ENCODE measurements around the gene WDR7.

WDR7 gene

DNA sequence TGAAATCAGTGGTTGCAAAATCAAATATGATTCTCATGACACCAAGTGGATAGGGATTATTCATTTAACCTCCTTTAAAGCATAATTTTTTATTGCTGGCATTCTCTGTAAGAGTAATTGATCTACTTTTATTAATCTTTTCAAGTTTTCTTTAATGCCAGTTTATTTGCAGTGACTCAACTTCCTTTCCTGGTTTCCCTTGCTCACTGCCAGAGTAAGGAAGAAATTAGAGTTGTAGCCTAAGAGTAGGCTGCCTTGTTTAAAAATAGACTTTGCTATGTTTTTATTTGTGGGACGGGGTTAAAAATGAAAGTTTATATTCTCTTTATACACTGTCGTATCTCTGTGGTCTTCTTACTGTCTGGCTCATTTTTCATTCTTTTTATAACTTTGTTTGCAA lies 148.6 kb downstream of the WDR7 start:
- no peak overlapping the region for H3K27ac ChIP-seq
- TF ChIP-seq, protein P1, sequence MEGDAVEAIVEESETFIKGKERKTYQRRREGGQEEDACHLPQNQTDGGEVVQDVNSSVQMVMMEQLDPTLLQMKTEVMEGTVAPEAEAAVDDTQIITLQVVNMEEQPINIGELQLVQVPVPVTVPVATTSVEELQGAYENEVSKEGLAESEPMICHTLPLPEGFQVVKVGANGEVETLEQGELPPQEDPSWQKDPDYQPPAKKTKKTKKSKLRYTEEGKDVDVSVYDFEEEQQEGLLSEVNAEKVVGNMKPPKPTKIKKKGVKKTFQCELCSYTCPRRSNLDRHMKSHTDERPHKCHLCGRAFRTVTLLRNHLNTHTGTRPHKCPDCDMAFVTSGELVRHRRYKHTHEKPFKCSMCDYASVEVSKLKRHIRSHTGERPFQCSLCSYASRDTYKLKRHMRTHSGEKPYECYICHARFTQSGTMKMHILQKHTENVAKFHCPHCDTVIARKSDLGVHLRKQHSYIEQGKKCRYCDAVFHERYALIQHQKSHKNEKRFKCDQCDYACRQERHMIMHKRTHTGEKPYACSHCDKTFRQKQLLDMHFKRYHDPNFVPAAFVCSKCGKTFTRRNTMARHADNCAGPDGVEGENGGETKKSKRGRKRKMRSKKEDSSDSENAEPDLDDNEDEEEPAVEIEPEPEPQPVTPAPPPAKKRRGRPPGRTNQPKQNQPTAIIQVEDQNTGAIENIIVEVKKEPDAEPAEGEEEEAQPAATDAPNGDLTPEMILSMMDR (conservative IDR thresholded peaks at IDR 0.05), result no peak

DNA sequence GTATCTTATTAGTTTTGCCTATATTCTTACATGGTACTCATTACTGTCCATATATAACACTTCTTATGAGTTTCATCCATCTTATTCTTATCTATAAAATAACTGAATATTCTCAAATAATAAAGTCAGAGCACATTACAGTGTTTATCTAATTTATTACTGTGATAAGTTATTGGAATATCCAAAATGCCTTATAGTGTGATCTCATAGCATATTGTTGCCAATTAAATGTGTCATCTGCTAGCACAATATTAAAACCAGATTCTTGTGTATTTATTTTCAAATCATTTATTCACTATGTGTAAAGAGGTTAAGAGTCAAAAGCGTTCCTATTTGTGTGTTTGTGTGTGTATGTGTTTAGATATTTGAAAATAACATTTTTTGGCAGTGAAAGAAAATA lies 151.9 kb downstream of the WDR7 start:
- TF ChIP-seq, protein P1 (conservative IDR thresholded peaks at IDR 0.05), result no peak

DNA sequence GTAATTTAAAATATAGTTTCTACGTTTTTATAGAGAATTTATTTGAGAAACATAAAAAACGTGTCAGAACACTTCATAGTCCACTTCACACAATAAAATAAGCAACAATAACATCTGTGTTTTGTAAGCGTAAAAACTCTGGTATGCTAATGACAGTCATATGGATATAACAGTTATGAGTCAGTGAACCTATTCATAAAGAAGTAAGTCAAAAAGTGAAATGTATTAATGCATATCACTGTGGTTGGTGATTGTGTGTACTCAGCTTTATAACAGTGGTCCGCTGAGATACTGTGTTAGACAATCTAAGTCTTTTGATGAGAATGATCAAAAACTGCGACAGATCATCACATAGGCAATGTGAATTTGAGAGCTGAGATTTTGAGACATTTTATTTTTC lies 153.2 kb downstream of the WDR7 start:
- no peak overlapping the region for H3K27ac ChIP-seq
- TF ChIP-seq, protein P1 (conservative IDR thresholded peaks at IDR 0.05), result no peak

More for the DNA sequence above, 151.9 kb downstream of the WDR7 start:
- no peak overlapping the region for H3K27ac ChIP-seq

DNA sequence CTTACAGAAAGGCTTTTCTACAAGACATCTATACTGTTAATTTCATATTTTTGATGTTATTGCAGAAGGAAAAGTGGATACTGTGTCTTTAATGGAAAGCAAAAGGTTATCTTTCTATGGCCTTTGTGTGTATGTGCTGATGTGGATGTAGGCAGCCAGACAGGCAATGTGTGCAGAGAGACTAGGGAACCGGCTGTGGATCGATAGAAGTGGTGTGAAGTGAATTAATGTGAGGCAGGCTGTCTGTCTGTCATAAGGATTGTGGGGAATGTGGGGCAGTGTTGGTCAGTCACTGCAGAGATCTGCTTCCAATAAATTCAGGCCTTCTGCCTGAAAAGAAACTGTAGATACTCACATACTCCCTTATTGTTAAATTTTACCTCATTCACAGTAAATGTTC lies 156.7 kb downstream of the WDR7 start:
- H3K27ac ChIP-seq, result no peak overlapping the region
- TF ChIP-seq, protein P1 (conservative IDR thresholded peaks at IDR 0.05), result no peak

DNA sequence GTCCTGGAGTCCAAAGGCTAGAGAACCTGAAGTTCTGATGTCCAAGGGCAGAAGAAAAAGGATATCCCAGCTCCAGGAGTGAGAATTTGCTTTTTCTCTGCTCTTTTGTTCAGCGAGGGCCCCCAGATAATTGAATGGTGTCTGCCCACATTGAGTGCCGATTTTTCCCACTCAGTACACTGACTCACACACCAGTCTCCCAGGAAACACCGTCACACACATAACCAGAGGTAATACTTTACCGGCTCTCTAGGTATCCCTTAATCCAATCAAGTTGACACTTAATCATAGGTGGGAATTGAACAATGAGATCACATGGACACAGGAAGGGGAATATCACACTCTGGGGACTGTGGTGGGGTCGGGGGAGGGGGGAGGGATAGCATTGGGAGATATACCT lies 161.5 kb downstream of the WDR7 start:
- no peak overlapping the region for H3K27ac ChIP-seq
- TF ChIP-seq, protein P1 (conservative IDR thresholded peaks at IDR 0.05), result no peak

DNA sequence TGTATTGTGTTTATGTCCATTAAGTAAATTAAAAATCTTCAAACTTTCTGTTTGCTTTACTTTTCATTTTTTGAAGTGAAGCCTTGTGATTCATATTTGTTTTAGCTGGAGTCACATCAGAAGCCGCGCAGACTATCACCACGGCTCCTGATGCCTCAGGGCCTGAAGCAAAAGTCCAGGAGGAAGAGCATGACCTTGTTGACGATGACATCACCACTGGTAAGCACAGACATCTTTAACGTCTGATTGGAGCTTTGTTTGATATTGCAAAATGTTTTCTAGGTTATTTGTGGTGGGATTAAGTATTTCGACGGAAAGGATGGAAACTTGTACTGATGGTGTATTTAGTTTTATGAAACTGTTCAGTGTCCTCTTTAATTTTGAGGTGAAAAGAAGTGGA lies 164.8 kb downstream of the WDR7 start:
- no peak overlapping the region for H3K27ac ChIP-seq
- TF ChIP-seq, protein P1 (conservative IDR thresholded peaks at IDR 0.05), result no peak

DNA sequence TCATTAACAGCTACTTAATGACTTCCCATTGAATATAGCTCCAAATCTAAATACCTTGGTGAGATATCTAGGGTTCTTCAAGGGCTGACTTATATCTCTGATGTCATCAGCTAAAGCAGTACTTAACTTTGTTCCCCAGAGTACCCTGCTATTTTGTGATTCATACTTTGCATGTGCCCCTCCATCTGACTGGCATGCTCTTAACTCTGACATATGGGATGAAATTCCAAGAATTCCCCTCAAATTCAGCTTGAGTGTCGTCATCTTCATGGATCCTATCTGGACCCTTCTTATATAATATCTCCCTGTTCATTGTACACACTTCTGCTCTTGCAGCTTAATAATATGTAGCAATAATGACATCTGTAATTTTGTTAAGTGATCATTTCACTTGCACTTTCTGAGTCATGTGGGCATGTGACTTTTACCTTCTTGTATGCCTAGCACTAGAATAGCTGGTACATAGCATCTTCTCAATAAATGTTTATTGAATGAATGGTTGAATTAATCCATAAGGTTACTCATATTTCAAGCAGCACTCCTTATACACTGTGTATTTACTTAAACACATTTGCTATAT lies 172.9 kb downstream of the WDR7 start:
- H3K27ac ChIP-seq, result no peak overlapping the region
- TF ChIP-seq, protein P1 (conservative IDR thresholded peaks at IDR 0.05), result no peak

All from VCaP (cell line).